Gastroesophageal sphincter (tissue), 3 donors: ENCODE measurements around the gene ANGEL1.

Experiments used
- CTCF ChIP-seq, 4 experiments: fragments of 200-600 bp in 2 of 4; fragments of 450-650 bp in 2 of 4; sonication (generic) in 1 of 4; IDR thresholded peaks; one replicate each; pipeline ENCODE4 v1.5.1; 2017 to 2019; ENCODE audit warnings: antibody characterized with exemption in 4 of 4, mild to moderate bottlenecking in 2 of 4, moderate library complexity in 2 of 4
- POLR2A ChIP-seq, 2 donors: fragments of 450-650 bp; IDR thresholded peaks; one replicate each; pipeline ENCODE4 v1.6.1; 2017; ENCODE audit warnings: antibody characterized with exemption in 2 of 2, mild to moderate bottlenecking in 2 of 2, moderate library complexity in 1 of 2
- POLR2AphosphoS5 ChIP-seq: sonication (generic); formaldehyde crosslinking; IDR thresholded peaks from one replicate; pipeline ENCODE4 v1.6.1; 2017; ENCODE audit warnings: antibody characterized with exemption

GRCh38 chr14:76784266-76784874, 28.3 kb downstream of the ANGEL1 start:
- TF ChIP-seq POLR2A (IDR thresholded peaks at IDR 0.05) (no peak), CTCF (IDR thresholded peaks at IDR 0.05) (no peak), POLR2AphosphoS5 (no peak)
